WERI-Rb-1 (cell line): ENCODE data around the gene PEX26.
A peak's percentile ranks its signal among the peaks of the same experiment; 100 is the strongest.

Source experiments
- DNase-seq: peaks from one replicate; pipeline ENCODE4 v3.0.0-alpha.2; 2020
- H3K27ac ChIP-seq: fragments of 250-450 bp; sonication (Bioruptor Pico); 2 replicates; pipeline ENCODE4 v1.5.1; 2020; ENCODE audit warnings: mild to moderate bottlenecking, moderate library complexity
- H3K27me3 ChIP-seq: fragments of 250-450 bp; sonication (Bioruptor Pico); 2 replicates; pipeline ENCODE4 v1.5.1; 2021; ENCODE audit warnings: mild to moderate bottlenecking, low read depth, moderate library complexity; ENCODE audit not compliant: insufficient read depth, severe bottlenecking
- H3K36me3 ChIP-seq: fragments of 250-450 bp; sonication (Bioruptor Pico); 2 replicates; pipeline ENCODE4 v1.5.1; 2020; ENCODE audit warnings: mild to moderate bottlenecking, moderate library complexity
- H3K4me3 ChIP-seq: 2 replicates; pipeline ENCODE4 v1.5.1; 2011; ENCODE audit warnings: low read depth, mild to moderate bottlenecking, control low read depth, low read length
- H3K9me3 ChIP-seq: fragments of 250-450 bp; sonication (Bioruptor Pico); 2 replicates; pipeline ENCODE4 v1.5.1; 2021; ENCODE audit warnings: mild to moderate bottlenecking, moderate library complexity; ENCODE audit not compliant: severe bottlenecking
- CTCF ChIP-seq: IDR thresholded peaks from 2 replicates; pipeline ENCODE4 v1.5.1; 2011; ENCODE audit warnings: low read depth, mild to moderate bottlenecking, control low read depth, inconsistent platforms, low read length

Gene PEX26

GRCh38 chr22:18077639-18078328, at the start of gene PEX26:
Gene PEX26, plus strand, starts transcription at chr22:18077990. Its CDS starts 387 bp downstream, at chr22:18078377.
- DNase-seq, result peak; percentile 92
- Histone ChIP-seq H3K27ac (peak within 1 kb of the TSS; percentile 72), H3K27me3 (no peaks in the 10 kb centered on the region), H3K9me3 (no peaks in the 10 kb centered on the region), H3K4me3 (peak within 1 kb of the TSS; percentile 89), H3K36me3 (peaks cover 29% of the 10 kb centered on the region)
- TF ChIP-seq CTCF, result no peak

GRCh38 chr22:18028817-18029527, 48.8 kb upstream of the PEX26 start:
- no peak for DNase-seq

GRCh38 chr22:18029686-18030267, 48.0 kb upstream of the PEX26 start:
- Histone ChIP-seq H3K9me3 (no peaks in the 10 kb centered on the region), H3K27me3 (no peaks in the 10 kb centered on the region), H3K27ac (no peak overlapping the region), H3K36me3 (no peaks in the 10 kb centered on the region), H3K4me3 (no peak overlapping the region)
- no peak for TF ChIP-seq CTCF
- DNase-seq, result no peak

More at GRCh38 chr22:18028817-18029527, 48.8 kb upstream of the PEX26 start:
- no peaks in the 10 kb centered on the region for H3K27me3 ChIP-seq
- H3K9me3 ChIP-seq, result no peaks in the 10 kb centered on the region
- H3K27ac ChIP-seq, result no peak overlapping the region
- no peaks in the 10 kb centered on the region for H3K36me3 ChIP-seq
- no peak overlapping the region for H3K4me3 ChIP-seq
- no peak for TF ChIP-seq CTCF

GRCh38 chr22:18031695-18032454, 45.9 kb upstream of the PEX26 start:
- no peak for DNase-seq
- Histone ChIP-seq H3K27me3 (no peaks in the 10 kb centered on the region), H3K27ac (no peak overlapping the region), H3K4me3 (no peak overlapping the region), H3K9me3 (no peaks in the 10 kb centered on the region), H3K36me3 (no peaks in the 10 kb centered on the region)
- no peak for TF ChIP-seq CTCF

- no peak overlapping the region for H3K27ac ChIP-seq
Measured at GRCh38 chr22:18032455-18033101, 45.2 kb upstream of the PEX26 start.

More at GRCh38 chr22:18032455-18033101, 45.2 kb upstream of the PEX26 start:
- peak; percentile 37 for DNase-seq
- TF ChIP-seq CTCF, result no peak
- H3K9me3 ChIP-seq, result no peaks in the 10 kb centered on the region
- H3K27me3 ChIP-seq, result no peaks in the 10 kb centered on the region
- no peaks in the 10 kb centered on the region for H3K36me3 ChIP-seq
- H3K4me3 ChIP-seq, result no peak overlapping the region
